HepG2 (cell line): ENCODE results near the gene ST6GALNAC2. TPM values are rescaled to one million over a fixed set of nuclear protein-coding genes. Genes with fewer than 3 reads are reported as not detected.
A peak's percentile ranks its signal among the peaks of the same experiment; 100 is the strongest.

Experiments
- EHMT2 ChIP-seq: fragments of 200-600 bp; sonication (generic); IDR thresholded peaks from 2 replicates; pipeline ENCODE4 v1.7.0; 2017; ENCODE audit warnings: antibody characterized with exemption, low read depth, low read length, borderline replicate concordance
- FIP1L1 ChIP-seq: fragments of 200-400 bp; formaldehyde crosslinking; IDR thresholded peaks from 2 replicates; pipeline ENCODE4 v1.6.1; 2018; ENCODE audit warnings: low read depth, mild to moderate bottlenecking, low read length, moderate library complexity, borderline replicate concordance; ENCODE audit not compliant: insufficient read depth
- FOXK1 ChIP-seq: sonication (generic); formaldehyde crosslinking; IDR thresholded peaks from 2 replicates; pipeline ENCODE4 v1.4.0; 2020; ENCODE audit warnings: low read depth, missing genetic modification reagents, borderline replicate concordance
- GLMP ChIP-seq: sonication (generic); formaldehyde crosslinking; IDR thresholded peaks from 2 replicates; pipeline ENCODE4 v1.9.0; 2021; ENCODE audit warnings: missing genetic modification reagents, mild to moderate bottlenecking, borderline replicate concordance
- HMG20B ChIP-seq: conservative IDR thresholded peaks from 2 replicates; pipeline ENCODE4 v1.6.1; 2016; ENCODE audit warnings: missing genetic modification reagents, missing compliant biosample characterization
- KDM6A ChIP-seq: IDR thresholded peaks from 2 replicates; pipeline ENCODE4 v1.6.1; 2016; ENCODE audit warnings: low read depth
- ONECUT2 ChIP-seq: sonication (generic); formaldehyde crosslinking; IDR thresholded peaks from 2 replicates; pipeline ENCODE4 v1.4.0; 2020; ENCODE audit warnings: missing genetic modification reagents
- ZC3H13 ChIP-seq: sonication (generic); formaldehyde crosslinking; IDR thresholded peaks from 2 replicates; pipeline ENCODE4 v1.8.1; 2023; ENCODE audit warnings: mild to moderate bottlenecking, missing genetic modification reagents, moderate library complexity
- ZNF17 ChIP-seq: sonication (generic); formaldehyde crosslinking; IDR thresholded peaks from 2 replicates; pipeline ENCODE4 v1.5.0; 2020; ENCODE audit warnings: mild to moderate bottlenecking, missing genetic modification reagents
- ZNF234 ChIP-seq: sonication (generic); formaldehyde crosslinking; conservative IDR thresholded peaks from 2 replicates; pipeline ENCODE4 v1.5.1; 2020; ENCODE audit warnings: mild to moderate bottlenecking, missing genetic modification reagents
- ZNF274 ChIP-seq: sonication (generic); formaldehyde crosslinking; IDR thresholded peaks from 2 replicates; pipeline ENCODE4 v1.5.1; 2020; ENCODE audit warnings: mild to moderate bottlenecking, missing genetic modification reagents
- ZNF326 ChIP-seq: sonication (generic); formaldehyde crosslinking; IDR thresholded peaks from 2 replicates; pipeline ENCODE4 v1.4.0; 2020; ENCODE audit warnings: missing genetic modification reagents, borderline replicate concordance
- ZNF446 ChIP-seq: sonication (generic); formaldehyde crosslinking; IDR thresholded peaks from 2 replicates; pipeline ENCODE4 v1.5.0; 2020; ENCODE audit warnings: mild to moderate bottlenecking, missing genetic modification reagents
- ZNF839 ChIP-seq: sonication (generic); formaldehyde crosslinking; IDR thresholded peaks from 2 replicates; pipeline ENCODE4 v1.4.0; 2020; ENCODE audit warnings: missing genetic modification reagents, mild to moderate bottlenecking, borderline replicate concordance
- ZNF878 ChIP-seq: sonication (generic); formaldehyde crosslinking; IDR thresholded peaks from 2 replicates; pipeline ENCODE4 v1.8.1; 2023; ENCODE audit warnings: mild to moderate bottlenecking, missing genetic modification reagents, moderate library complexity
- polyA plus RNA-seq, 8 experiments: library from polyadenylated mRNA; depleted of rRNA in 3 of 8; stranded (reverse) in 7 of 8; unstranded in 1 of 8; fragments of >200 nt; fragmentation: Illumina TruSeq in 4 of 8; extraction: Trizol in 4 of 8; gene quantifications; 2 replicates each; pipeline versions ENCODE4 v1.2.1 to v1.2.3, GENCODE V29; 2011 to 2016; ENCODE audit warnings: low read depth in 4 of 8, missing spikeins in 1 of 8, mixed read lengths in 1 of 8; ENCODE audit not compliant: insufficient read depth in 1 of 8
- total RNA-seq, 5 experiments: library from RNA; depleted of rRNA; stranded (reverse); fragments of >200 nt; fragmentation: Illumina TruSeq; extraction: Trizol; gene quantifications; 2 replicates each; pipeline ENCODE4 v1.2.3, GENCODE V29; 2016; ENCODE audit warnings: low read depth in 1 of 5
- TF ChIP-seq, protein P1 (sequence below): sonication (generic); formaldehyde crosslinking; IDR thresholded peaks from 2 replicates; pipeline ENCODE4 v1.8.0; 2023; ENCODE audit warnings: mild to moderate bottlenecking, missing genetic modification reagents
- TF ChIP-seq, protein P2 (sequence below): IDR thresholded peaks from 2 replicates; pipeline ENCODE4 v1.6.1; 2016; ENCODE audit warnings: low read depth, borderline replicate concordance

The ST6GALNAC2 gene
- total and polyA plus RNA-seq, 2 of the 13 experiments (the other 11 are each of a cell fraction or from before 2014, with no cell fraction given), result 0.12 to 0.49 TPM

DNA sequence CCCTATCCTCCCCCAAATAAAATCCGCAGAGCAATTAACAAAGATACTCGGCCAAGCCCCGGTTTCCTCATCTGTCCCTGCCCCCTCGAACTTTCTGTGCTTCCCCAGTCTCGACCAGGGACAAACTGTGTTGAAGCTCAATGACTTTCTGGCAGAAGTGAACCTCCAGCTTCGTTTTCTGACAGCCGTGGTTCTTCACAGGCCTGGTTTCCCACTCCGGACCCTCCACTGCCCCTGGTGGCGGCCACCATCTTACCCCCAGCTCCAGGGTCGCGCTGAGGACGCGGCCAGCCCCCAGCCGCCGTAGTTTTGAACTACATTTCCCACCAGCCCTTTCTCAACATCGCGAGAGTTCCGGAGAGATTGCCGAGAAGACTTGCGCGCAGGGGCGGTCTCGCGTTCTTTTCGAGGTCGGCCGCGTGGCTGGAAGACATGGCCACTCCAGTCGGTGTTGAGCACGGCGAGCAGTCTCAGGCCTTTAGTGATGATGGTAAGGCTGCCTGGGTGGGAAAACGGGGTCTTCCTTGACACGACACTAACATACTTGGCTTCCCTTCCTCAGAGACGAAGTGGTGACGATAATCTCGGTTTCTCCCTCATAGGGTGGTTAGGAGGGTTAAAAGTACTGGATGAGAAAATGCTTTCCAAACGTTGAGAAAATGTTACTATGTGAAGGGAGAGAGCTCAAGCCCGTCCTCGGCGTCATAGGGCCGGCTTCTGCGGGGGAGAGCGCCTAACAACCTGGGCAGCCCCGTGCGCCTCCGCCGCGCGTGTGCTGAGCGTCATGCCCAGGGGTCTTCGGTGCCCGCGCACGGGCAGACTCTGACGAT lies 28.1 kb downstream of the ST6GALNAC2 start (continued):
- TF ChIP-seq, protein P1, sequence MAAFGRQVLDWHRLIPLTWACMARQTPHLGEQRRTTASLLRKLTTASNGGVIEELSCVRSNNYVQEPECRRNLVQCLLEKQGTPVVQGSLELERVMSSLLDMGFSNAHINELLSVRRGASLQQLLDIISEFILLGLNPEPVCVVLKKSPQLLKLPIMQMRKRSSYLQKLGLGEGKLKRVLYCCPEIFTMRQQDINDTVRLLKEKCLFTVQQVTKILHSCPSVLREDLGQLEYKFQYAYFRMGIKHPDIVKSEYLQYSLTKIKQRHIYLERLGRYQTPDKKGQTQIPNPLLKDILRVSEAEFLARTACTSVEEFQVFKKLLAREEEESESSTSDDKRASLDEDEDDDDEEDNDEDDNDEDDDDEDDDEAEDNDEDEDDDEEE (CRISPR knock-in tag), result peak; percentile 53; the same call in 1 of the 2 replicates
- no peak for TF ChIP-seq ONECUT2
- no peak for TF ChIP-seq ZNF17 (CRISPR knock-in tag)
- TF ChIP-seq FOXK1 (CRISPR knock-in tag), result peak; percentile 82; the same call in 1 of the 2 replicates
- no peak for TF ChIP-seq HMG20B (CRISPR knock-in tag)
- no peak for TF ChIP-seq KDM6A (CRISPR knock-in tag)
- no peak for TF ChIP-seq ZNF446 (CRISPR knock-in tag)
- no peak for TF ChIP-seq ZNF234
- no peak for TF ChIP-seq GLMP (CRISPR knock-in tag)
- no peak; the same call in 1 of the 2 replicates for TF ChIP-seq ZNF878 (CRISPR knock-in tag)
- TF ChIP-seq ZC3H13 (CRISPR knock-in tag), result peak; percentile 77; the same call in 1 of the 2 replicates
- TF ChIP-seq FIP1L1, result no peak
- TF ChIP-seq, protein P2, sequence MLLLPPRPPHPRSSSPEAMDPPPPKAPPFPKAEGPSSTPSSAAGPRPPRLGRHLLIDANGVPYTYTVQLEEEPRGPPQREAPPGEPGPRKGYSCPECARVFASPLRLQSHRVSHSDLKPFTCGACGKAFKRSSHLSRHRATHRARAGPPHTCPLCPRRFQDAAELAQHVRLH (CRISPR knock-in tag), result peak; percentile 93; the same call in 1 of the 2 replicates
- TF ChIP-seq ZNF326 (CRISPR knock-in tag), result no peak
- no peak; the same call in 1 of the 2 replicates for TF ChIP-seq EHMT2
- 0 out of 2 replicates have a peak, but pooled peaks have one; percentile 30 for TF ChIP-seq ZNF839 (CRISPR knock-in tag)
- TF ChIP-seq ZNF274 (CRISPR knock-in tag), result peak; percentile 73; the same call in 1 of the 2 replicates
